Measurements from ENCODE around the gene PAFAH1B2. TPM values are rescaled to one million over a fixed set of nuclear protein-coding genes. Genes with fewer than 3 reads are reported as not detected.

Gene PAFAH1B2, protein sequence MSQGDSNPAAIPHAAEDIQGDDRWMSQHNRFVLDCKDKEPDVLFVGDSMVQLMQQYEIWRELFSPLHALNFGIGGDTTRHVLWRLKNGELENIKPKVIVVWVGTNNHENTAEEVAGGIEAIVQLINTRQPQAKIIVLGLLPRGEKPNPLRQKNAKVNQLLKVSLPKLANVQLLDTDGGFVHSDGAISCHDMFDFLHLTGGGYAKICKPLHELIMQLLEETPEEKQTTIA
- 76.1 TPM for polyA plus RNA-seq (2013, experiment 1 of 2)
- polyA plus RNA-seq (2013, experiment 2 of 2), result 73.8 TPM

DNA sequence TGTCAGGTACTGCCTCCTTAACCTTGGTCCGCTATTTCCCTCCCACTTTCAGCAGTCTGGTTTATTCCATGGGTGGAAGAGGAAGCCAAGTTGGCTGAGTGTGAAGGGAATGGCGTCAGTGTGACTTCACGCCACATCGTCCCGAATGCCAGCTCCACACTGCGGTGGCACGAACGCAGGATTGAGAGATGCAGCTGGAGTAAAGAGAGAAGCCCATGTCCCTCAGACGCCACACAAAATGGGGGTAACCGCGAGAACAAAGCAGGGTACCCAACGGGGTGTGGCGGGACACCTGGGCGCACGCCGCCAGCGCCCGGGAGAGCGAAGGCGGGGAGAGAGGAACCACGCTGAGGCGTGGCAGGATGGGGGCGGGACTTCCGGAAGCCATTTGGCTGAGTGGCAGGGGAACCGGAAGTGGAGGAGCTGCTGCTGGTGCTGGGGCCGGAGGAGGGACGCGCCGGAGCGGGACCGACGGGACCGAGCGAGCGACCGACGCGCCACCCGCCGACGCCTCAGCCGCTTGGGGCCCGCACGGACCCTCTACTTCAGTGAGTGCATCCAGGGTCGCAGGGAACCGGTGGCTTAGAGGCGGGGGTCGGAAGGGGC, at the start of gene PAFAH1B2:
Gene PAFAH1B2 (plus strand): TSS at position 417 of the 606 bp plus-strand sequence. CDS start 8,161 bp downstream, outside the sequence.
- H3K27me3 ChIP-seq (ENCODE audit: insufficient read depth, low read length, poor library complexity), result no peaks in the 10 kb centered on the region
- no CpG with 5 or more reads among the region's 48 CpGs for WGBS (ENCODE audit: extremely low coverage, insufficient coverage, low lambda C conversion rate)
- H3K18ac ChIP-seq (ENCODE audit: low read length), result peak within 1 kb of the TSS; percentile 78

DNA sequence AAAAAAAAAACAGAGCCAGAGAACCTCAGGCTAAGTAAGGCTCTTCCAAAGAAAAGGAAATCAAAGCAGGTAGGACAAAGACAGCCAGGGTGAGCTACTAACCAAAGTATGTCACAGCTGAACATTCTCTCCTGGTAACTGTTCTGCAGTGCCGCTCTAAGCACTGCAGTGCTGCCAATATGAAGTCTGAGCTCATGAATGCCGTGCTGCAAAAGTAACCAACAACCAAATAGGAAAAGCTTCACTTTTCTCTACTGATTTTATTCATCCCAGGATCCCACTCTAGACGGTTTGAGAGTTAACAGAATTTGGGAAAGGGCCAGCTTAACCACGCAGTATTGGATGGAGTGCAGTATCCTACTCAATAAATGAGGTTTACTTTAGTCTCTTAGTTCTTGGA, 49.3 kb upstream of the PAFAH1B2 start:
- H3K18ac ChIP-seq (ENCODE audit: low read length), result no peak overlapping the region
- no peaks in the 10 kb centered on the region for H3K27me3 ChIP-seq (ENCODE audit: insufficient read depth, low read length, poor library complexity)
- H2AK5ac ChIP-seq (ENCODE audit: low read length), result no peak overlapping the region
- H3K4ac ChIP-seq (ENCODE audit: low read depth, low read length), result peak overlapping the region; percentile 7
- no peak overlapping the region for H3K56ac ChIP-seq (ENCODE audit: low read length)
- no peak overlapping the region for H4K8ac ChIP-seq (ENCODE audit: low read depth, low read length)
- H3K23ac ChIP-seq (ENCODE audit: low read length), result no peak overlapping the region
- H3K4me1 ChIP-seq (ENCODE audit: control insufficient read depth, low read depth, low read length), result peaks cover 12% of the 10 kb centered on the region
- H3K36me3 ChIP-seq (ENCODE audit: control insufficient read depth, insufficient read depth, low read length), result no peaks in the 10 kb centered on the region
- no peak overlapping the region for H2BK15ac ChIP-seq (replicated peaks; ENCODE audit: low read depth)
- no peak overlapping the region for H3K9ac ChIP-seq (ENCODE audit: low read length)
- peaks cover 58% of the 10 kb centered on the region for H3K79me2 ChIP-seq (ENCODE audit: control insufficient read depth, insufficient read depth, low read length)
- H3K27ac ChIP-seq (ENCODE audit: low read depth, low read length), result no peak overlapping the region
- H3K4me2 ChIP-seq (ENCODE audit: low read length), result no peak overlapping the region
- WGBS (ENCODE audit: extremely low coverage, insufficient coverage, low lambda C conversion rate), result no CpG with 5 or more reads among the region's 4 CpGs
- no peak overlapping the region for H2BK120ac ChIP-seq (ENCODE audit: low read depth, low read length)
- H3K4me3 ChIP-seq (ENCODE audit: low read length), result no peak overlapping the region
- H4K5ac ChIP-seq (ENCODE audit: low read length), result no peak overlapping the region
- no peak overlapping the region for H2BK5ac ChIP-seq (ENCODE audit: low read length)
- DNase-seq, result peak; percentile 80
- peaks cover 18% of the 10 kb centered on the region for H3K79me1 ChIP-seq (ENCODE audit: low read length)

More for the DNA sequence above, at the start of gene PAFAH1B2:
- Histone ChIP-seq H3K4me1 (ENCODE audit: control insufficient read depth, low read depth, low read length) (peaks cover 3% of the 10 kb centered on the region), H3K79me2 (ENCODE audit: control insufficient read depth, insufficient read depth, low read length) (peaks cover 46% of the 10 kb centered on the region), H3K79me1 (ENCODE audit: low read length) (no peaks in the 10 kb centered on the region), H3K4me3 (ENCODE audit: low read length) (peak within 1 kb of the TSS; percentile 63), H3K27ac (ENCODE audit: low read depth, low read length) (peak within 1 kb of the TSS; percentile 84), H3K9ac (ENCODE audit: low read length) (peak within 1 kb of the TSS; percentile 81), H2BK5ac (ENCODE audit: low read length) (peak within 1 kb of the TSS; percentile 78), H2BK120ac (ENCODE audit: low read depth, low read length) (peak within 1 kb of the TSS; percentile 49), H4K5ac (ENCODE audit: low read length) (no peak within 1 kb of the TSS), H3K36me3 (ENCODE audit: control insufficient read depth, insufficient read depth, low read length) (no peaks in the 10 kb centered on the region), H3K56ac (ENCODE audit: low read length) (peak within 1 kb of the TSS; percentile 93), H2AK5ac (ENCODE audit: low read length) (no peak within 1 kb of the TSS), H3K23ac (ENCODE audit: low read length) (no peak within 1 kb of the TSS), H3K4ac (ENCODE audit: low read depth, low read length) (peak within 1 kb of the TSS; percentile 95), H3K4me2 (ENCODE audit: low read length) (peak within 1 kb of the TSS; percentile 41), H4K8ac (ENCODE audit: low read depth, low read length) (peak within 1 kb of the TSS; percentile 79), H2BK15ac (replicated peaks; ENCODE audit: low read depth) (no peak within 1 kb of the TSS)
- peak; percentile 96 for DNase-seq

DNA sequence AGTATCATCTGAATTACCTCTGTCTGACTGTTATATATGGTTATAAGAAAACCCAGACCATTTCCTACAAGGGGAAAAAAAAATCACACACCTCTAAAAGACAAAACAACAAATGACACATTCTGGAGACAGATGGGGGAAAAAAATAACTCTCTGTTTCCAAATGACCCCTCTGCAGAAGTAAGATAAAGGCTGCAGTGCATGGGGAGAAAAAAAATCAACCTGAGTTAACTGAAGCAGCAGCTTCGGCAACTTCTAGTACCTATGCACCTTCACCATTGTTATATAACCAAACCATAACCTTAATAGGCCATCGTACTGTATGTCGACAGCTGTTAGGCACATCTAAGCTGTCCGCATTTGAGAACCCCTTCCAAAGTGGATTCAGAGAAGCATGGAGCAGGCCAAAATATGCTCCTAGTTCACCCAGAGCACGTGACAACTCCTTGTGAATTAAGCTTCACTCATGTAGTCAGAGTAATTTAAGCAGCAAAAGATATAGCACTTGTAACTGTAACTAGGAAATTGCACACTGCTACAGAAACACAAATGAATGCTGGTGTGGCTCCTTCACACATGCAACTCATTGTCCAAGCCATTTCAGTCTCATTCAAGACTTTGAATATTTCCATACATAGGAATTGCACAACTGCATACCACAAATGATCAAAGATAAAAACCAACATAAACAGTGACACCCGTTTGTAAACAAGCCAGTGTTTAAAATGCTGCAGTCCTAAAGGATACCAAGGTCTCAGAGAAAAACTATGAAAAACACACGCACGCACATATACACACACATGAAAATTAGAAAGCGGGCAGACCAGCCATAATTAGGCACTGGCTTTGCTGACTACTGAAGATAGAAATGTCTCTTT, 48.6 kb upstream of the PAFAH1B2 start:
- H3K27ac ChIP-seq (ENCODE audit: low read depth, low read length), result no peak overlapping the region
- H3K56ac ChIP-seq (ENCODE audit: low read length), result peak overlapping the region; percentile 53
- peaks cover 16% of the 10 kb centered on the region for H3K79me1 ChIP-seq (ENCODE audit: low read length)
- H2BK5ac ChIP-seq (ENCODE audit: low read length), result no peak overlapping the region
- peak; percentile 34 for DNase-seq
- H3K4me1 ChIP-seq (ENCODE audit: control insufficient read depth, low read depth, low read length), result peaks cover 12% of the 10 kb centered on the region
- H3K36me3 ChIP-seq (ENCODE audit: control insufficient read depth, insufficient read depth, low read length), result no peaks in the 10 kb centered on the region
- H3K79me2 ChIP-seq (ENCODE audit: control insufficient read depth, insufficient read depth, low read length), result peaks cover 54% of the 10 kb centered on the region
- H2AK5ac ChIP-seq (ENCODE audit: low read length), result no peak overlapping the region
- H3K4ac ChIP-seq (ENCODE audit: low read depth, low read length), result no peak overlapping the region
- no peak overlapping the region for H3K4me2 ChIP-seq (ENCODE audit: low read length)
- no peak overlapping the region for H4K5ac ChIP-seq (ENCODE audit: low read length)
- no peak overlapping the region for H4K8ac ChIP-seq (ENCODE audit: low read depth, low read length)
- H3K23ac ChIP-seq (ENCODE audit: low read length), result no peak overlapping the region
- H3K18ac ChIP-seq (ENCODE audit: low read length), result no peak overlapping the region
- no peaks in the 10 kb centered on the region for H3K27me3 ChIP-seq (ENCODE audit: insufficient read depth, low read length, poor library complexity)
- no peak overlapping the region for H3K4me3 ChIP-seq (ENCODE audit: low read length)
- WGBS (ENCODE audit: extremely low coverage, insufficient coverage, low lambda C conversion rate), result no CpG with 5 or more reads among the region's 9 CpGs
- H2BK15ac ChIP-seq (replicated peaks; ENCODE audit: low read depth), result no peak overlapping the region
- H2BK120ac ChIP-seq (ENCODE audit: low read depth, low read length), result no peak overlapping the region
- no peak overlapping the region for H3K9ac ChIP-seq (ENCODE audit: low read length)

DNA sequence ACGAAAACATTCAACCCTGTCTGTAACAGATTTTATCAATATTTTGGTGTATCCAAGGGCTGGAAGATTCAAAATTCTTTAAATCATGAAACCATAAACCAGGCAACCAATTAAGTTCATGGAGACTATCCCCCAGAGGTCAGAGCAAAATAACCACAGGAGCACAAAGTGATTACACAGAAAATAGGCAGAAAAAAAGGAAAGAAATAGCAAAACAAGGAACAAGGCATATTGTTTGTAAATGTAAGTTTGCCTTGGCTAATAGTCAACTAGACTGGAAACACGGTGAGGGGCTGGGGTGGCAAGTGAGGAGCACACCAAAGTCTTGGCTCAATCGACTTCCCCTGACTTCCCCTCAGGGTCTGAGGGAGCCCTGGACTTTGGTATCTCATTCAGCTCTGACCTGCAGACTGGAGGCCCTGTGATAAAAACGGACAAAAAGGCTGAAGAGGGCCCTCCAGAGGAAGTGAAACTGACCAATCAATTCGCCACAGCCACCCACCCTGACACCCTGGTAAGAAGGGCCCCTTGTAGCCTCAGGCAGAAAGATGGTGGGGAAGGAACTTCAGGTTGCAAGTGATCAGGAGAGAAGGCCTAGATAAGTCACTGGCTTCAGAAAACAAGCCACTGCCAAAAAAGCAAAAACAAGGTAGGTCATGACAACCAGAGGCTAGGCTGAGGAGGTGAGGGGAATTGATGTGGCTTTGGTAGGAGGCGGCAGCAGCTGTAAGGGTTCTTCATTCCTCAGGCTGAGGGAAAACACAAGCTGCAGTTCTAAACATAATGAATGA, 47.7 kb upstream of the PAFAH1B2 start:
- no peaks in the 10 kb centered on the region for H3K36me3 ChIP-seq (ENCODE audit: control insufficient read depth, insufficient read depth, low read length)
- H3K79me1 ChIP-seq (ENCODE audit: low read length), result peaks cover 13% of the 10 kb centered on the region
- H2BK120ac ChIP-seq (ENCODE audit: low read depth, low read length), result no peak overlapping the region
- no peak overlapping the region for H4K5ac ChIP-seq (ENCODE audit: low read length)
- H3K9ac ChIP-seq (ENCODE audit: low read length), result peak overlapping the region; percentile 88
- H3K56ac ChIP-seq (ENCODE audit: low read length), result no peak overlapping the region
- H3K4me2 ChIP-seq (ENCODE audit: low read length), result peak overlapping the region; percentile 2
- H4K8ac ChIP-seq (ENCODE audit: low read depth, low read length), result no peak overlapping the region
- H3K18ac ChIP-seq (ENCODE audit: low read length), result no peak overlapping the region
- H3K79me2 ChIP-seq (ENCODE audit: control insufficient read depth, insufficient read depth, low read length), result peaks cover 50% of the 10 kb centered on the region
- H3K23ac ChIP-seq (ENCODE audit: low read length), result no peak overlapping the region
- no peaks in the 10 kb centered on the region for H3K27me3 ChIP-seq (ENCODE audit: insufficient read depth, low read length, poor library complexity)
- H3K4ac ChIP-seq (ENCODE audit: low read depth, low read length), result no peak overlapping the region
- H2AK5ac ChIP-seq (ENCODE audit: low read length), result no peak overlapping the region
- peak; percentile 90 for DNase-seq
- no peak overlapping the region for H3K27ac ChIP-seq (ENCODE audit: low read depth, low read length)
- no peak overlapping the region for H2BK5ac ChIP-seq (ENCODE audit: low read length)
- no CpG with 5 or more reads among the region's 6 CpGs for WGBS (ENCODE audit: extremely low coverage, insufficient coverage, low lambda C conversion rate)
- peaks cover 12% of the 10 kb centered on the region for H3K4me1 ChIP-seq (ENCODE audit: control insufficient read depth, low read depth, low read length)
- H2BK15ac ChIP-seq (replicated peaks; ENCODE audit: low read depth), result no peak overlapping the region
- no peak overlapping the region for H3K4me3 ChIP-seq (ENCODE audit: low read length)

DNA sequence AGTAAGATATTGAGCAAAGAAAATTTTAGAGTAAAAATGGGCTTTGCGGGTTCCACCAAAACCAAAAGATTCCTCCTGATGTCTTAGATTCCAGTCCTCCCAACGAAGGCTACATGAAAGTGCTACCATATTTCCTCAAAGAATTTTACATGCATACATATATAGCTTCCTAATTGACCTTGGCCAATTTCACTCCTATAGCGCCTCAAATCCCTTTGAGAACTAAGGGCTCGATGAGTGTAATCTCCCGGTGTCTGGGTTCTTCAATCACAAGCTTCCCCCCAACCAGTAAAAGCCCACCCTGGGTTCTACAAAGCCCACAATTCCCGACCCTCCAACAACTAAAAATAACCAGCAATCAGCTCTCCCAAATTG, 47.1 kb upstream of the PAFAH1B2 start:
- H2BK5ac ChIP-seq (ENCODE audit: low read length), result no peak overlapping the region
- H3K79me1 ChIP-seq (ENCODE audit: low read length), result peaks cover 12% of the 10 kb centered on the region
- H3K23ac ChIP-seq (ENCODE audit: low read length), result no peak overlapping the region
- H3K27ac ChIP-seq (ENCODE audit: low read depth, low read length), result no peak overlapping the region
- DNase-seq, result no peak
- no peak overlapping the region for H3K4ac ChIP-seq (ENCODE audit: low read depth, low read length)
- WGBS (ENCODE audit: extremely low coverage, insufficient coverage, low lambda C conversion rate), result no CpG with 5 or more reads among the region's 6 CpGs
- peaks cover 12% of the 10 kb centered on the region for H3K4me1 ChIP-seq (ENCODE audit: control insufficient read depth, low read depth, low read length)
- H3K9ac ChIP-seq (ENCODE audit: low read length), result peak overlapping the region; percentile 88
- no peak overlapping the region for H2BK15ac ChIP-seq (replicated peaks; ENCODE audit: low read depth)
- no peaks in the 10 kb centered on the region for H3K27me3 ChIP-seq (ENCODE audit: insufficient read depth, low read length, poor library complexity)
- H3K4me2 ChIP-seq (ENCODE audit: low read length), result peak overlapping the region; percentile 58
- no peak overlapping the region for H3K18ac ChIP-seq (ENCODE audit: low read length)
- no peak overlapping the region for H4K5ac ChIP-seq (ENCODE audit: low read length)
- no peak overlapping the region for H4K8ac ChIP-seq (ENCODE audit: low read depth, low read length)
- H2AK5ac ChIP-seq (ENCODE audit: low read length), result no peak overlapping the region
- no peak overlapping the region for H2BK120ac ChIP-seq (ENCODE audit: low read depth, low read length)
- peak overlapping the region; percentile 98 for H3K56ac ChIP-seq (ENCODE audit: low read length)
- no peaks in the 10 kb centered on the region for H3K36me3 ChIP-seq (ENCODE audit: control insufficient read depth, insufficient read depth, low read length)
- H3K4me3 ChIP-seq (ENCODE audit: low read length), result peak overlapping the region; percentile 86
- H3K79me2 ChIP-seq (ENCODE audit: control insufficient read depth, insufficient read depth, low read length), result peaks cover 45% of the 10 kb centered on the region

Measured in mesendoderm (in vitro differentiated cells).